BLaER1 (cell line): ENCODE measurements around the gene PPM1A.

Source experiments
- H3K27ac ChIP-seq: shearing (Covaris generic); formaldehyde crosslinking; 2 replicates; pipeline ENCODE4 v1.8.1; 2022
- H3K27me3 ChIP-seq: shearing (Covaris generic); formaldehyde crosslinking; 2 replicates; pipeline ENCODE4 v1.8.1; 2022
- H3K36me3 ChIP-seq: shearing (Covaris generic); formaldehyde crosslinking; 2 replicates; pipeline ENCODE4 v1.8.1; 2022
- H3K4me1 ChIP-seq: shearing (Covaris generic); formaldehyde crosslinking; 2 replicates; pipeline ENCODE4 v1.8.1; 2022
- H3K4me2 ChIP-seq: shearing (Covaris generic); formaldehyde crosslinking; 2 replicates; pipeline ENCODE4 v1.8.1; 2022
- H3K4me3 ChIP-seq: shearing (Covaris generic); formaldehyde crosslinking; 2 replicates; pipeline ENCODE4 v1.8.1; 2022
- H3K9ac ChIP-seq: shearing (Covaris generic); formaldehyde crosslinking; 2 replicates; pipeline ENCODE4 v1.8.1; 2022
- H3K9me3 ChIP-seq: shearing (Covaris generic); formaldehyde crosslinking; 2 replicates; pipeline ENCODE4 v1.8.1; 2022
- H4K20me1 ChIP-seq: shearing (Covaris generic); formaldehyde crosslinking; 2 replicates; pipeline ENCODE4 v1.8.1; 2022
- Cebpa-rat ChIP-seq: shearing (Covaris generic); IDR thresholded peaks from 2 replicates; pipeline ENCODE4 v1.8.1; 2022

Gene PPM1A

DNA sequence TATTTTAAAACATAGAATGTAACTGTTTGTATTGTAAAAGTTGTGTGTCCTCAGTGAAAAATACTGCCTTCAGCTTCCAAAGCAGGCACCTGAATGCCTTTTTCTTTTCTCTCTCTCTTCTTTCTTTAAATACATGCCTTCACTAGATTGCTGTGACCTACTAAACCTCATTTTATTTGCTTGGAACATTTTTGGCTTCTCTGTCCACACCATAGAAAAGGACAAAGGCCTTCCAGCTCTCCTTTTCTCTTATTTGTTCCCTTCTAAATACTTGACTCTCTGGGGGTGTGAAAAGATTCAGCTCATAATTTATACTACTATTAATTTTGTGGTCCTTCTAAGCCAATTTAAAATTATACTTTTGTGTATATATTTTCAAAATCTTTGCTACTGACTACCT is 38.4 kb downstream of the PPM1A start:
- H3K4me1 ChIP-seq: no peaks in the 10 kb centered on the region
- H3K27me3 ChIP-seq: no peaks in the 10 kb centered on the region
- H3K9me3 ChIP-seq: no peaks in the 10 kb centered on the region
- no peak overlapping the region for H3K9ac ChIP-seq
- H4K20me1 ChIP-seq: peaks cover 9% of the 10 kb centered on the region
- H3K4me2 ChIP-seq: no peak overlapping the region
- peaks cover 41% of the 10 kb centered on the region for H3K36me3 ChIP-seq
- TF ChIP-seq Cebpa-rat: no peak
- H3K4me3 ChIP-seq: no peak overlapping the region
- no peak overlapping the region for H3K27ac ChIP-seq

DNA sequence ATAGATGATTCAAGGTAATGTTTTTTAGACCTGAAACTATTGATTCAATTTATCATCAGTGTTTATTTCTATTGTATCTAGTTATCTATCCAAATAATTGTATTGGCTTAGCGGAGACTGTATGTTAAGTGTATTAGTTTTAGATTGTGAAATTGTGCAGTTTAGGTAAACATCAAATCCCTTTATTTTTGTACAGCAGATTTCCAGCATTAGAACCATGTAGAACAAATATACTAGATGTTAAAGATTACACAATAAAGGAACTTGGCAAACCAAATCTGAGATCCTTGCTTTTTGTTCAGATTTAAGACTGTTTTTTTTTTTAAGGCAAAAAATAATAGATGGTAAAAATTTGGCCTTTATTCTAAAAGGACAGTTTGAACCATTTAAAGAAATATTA is 39.3 kb downstream of the PPM1A start:
- peaks cover 41% of the 10 kb centered on the region for H3K36me3 ChIP-seq
- H3K4me1 ChIP-seq: no peaks in the 10 kb centered on the region
- no peak overlapping the region for H3K9ac ChIP-seq
- no peak for TF ChIP-seq Cebpa-rat
- 0 out of 2 replicates have a peak, but pooled peaks cover 4% of the 10 kb centered on the region for H4K20me1 ChIP-seq
- no peak overlapping the region for H3K27ac ChIP-seq
- no peaks in the 10 kb centered on the region for H3K27me3 ChIP-seq
- no peak overlapping the region for H3K4me3 ChIP-seq
- H3K4me2 ChIP-seq: no peak overlapping the region
- H3K9me3 ChIP-seq: no peaks in the 10 kb centered on the region

- H3K9me3 ChIP-seq: no peaks in the 10 kb centered on the region
Measured at GRCh38 chr14:60294411-60295069, 45.5 kb downstream of the PPM1A start.

DNA sequence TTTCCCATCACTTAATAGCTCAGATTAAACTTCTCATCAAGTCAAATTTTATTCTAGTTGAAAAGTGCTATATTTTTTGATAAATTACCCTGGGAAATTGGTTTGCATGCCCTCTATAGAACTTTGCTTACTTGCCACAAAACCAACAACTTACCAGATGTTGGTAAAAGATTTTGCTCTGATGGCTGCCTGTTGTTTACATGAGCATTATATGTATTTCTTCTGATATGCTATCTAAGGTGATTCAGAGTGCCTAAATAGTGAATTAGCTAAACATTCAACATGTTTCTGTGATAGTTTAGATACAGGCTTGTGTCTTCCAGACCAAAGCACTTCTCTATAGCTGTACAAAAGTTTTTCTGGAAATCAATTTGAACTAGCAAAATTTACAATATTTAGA is 51.0 kb downstream of the PPM1A start:
- Histone ChIP-seq H3K9ac (no peak overlapping the region), H3K27me3 (no peaks in the 10 kb centered on the region), H3K36me3 (no peaks in the 10 kb centered on the region), H3K4me1 (no peaks in the 10 kb centered on the region), H3K4me3 (no peak overlapping the region), H4K20me1 (no peaks in the 10 kb centered on the region), H3K4me2 (no peak overlapping the region), H3K9me3 (no peaks in the 10 kb centered on the region), H3K27ac (no peak overlapping the region)
- no peak for TF ChIP-seq Cebpa-rat

More at GRCh38 chr14:60294411-60295069, 45.5 kb downstream of the PPM1A start:
- Histone ChIP-seq H3K4me1 (no peaks in the 10 kb centered on the region), H3K36me3 (peaks cover 27% of the 10 kb centered on the region), H3K4me3 (no peak overlapping the region), H3K27ac (no peak overlapping the region), H3K9ac (no peak overlapping the region), H3K27me3 (no peaks in the 10 kb centered on the region), H4K20me1 (no peaks in the 10 kb centered on the region), H3K4me2 (no peak overlapping the region)
- TF ChIP-seq Cebpa-rat: no peak

DNA sequence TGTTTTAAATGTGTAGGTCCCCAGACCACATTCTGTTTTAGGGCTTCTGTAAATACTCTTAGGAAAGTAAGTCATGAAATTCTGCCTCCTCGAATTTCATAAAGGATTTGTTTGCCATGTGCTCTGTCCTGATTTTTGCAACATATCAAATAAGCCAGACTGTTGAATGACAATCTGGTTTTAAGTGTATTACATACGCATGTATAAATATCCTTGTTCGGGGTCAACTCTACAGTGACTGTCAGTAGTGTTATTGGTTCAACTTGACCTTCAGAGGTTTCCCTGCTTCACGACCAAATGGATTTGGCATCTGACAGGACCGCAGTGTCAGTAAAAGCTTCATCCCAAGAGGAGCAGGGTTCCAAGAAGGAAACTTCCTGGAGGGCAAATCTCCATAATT is 52.7 kb downstream of the PPM1A start:
- Histone ChIP-seq H3K9ac (no peak overlapping the region), H3K4me2 (no peak overlapping the region), H3K27me3 (no peaks in the 10 kb centered on the region), H3K9me3 (peaks cover 7% of the 10 kb centered on the region; the same call in 1 of the 2 replicates), H3K36me3 (no peaks in the 10 kb centered on the region), H3K27ac (no peak overlapping the region), H4K20me1 (no peaks in the 10 kb centered on the region), H3K4me1 (no peaks in the 10 kb centered on the region), H3K4me3 (no peak overlapping the region)
- no peak for TF ChIP-seq Cebpa-rat

- H3K27ac ChIP-seq: no peak overlapping the region
- H3K4me2 ChIP-seq: no peak overlapping the region
- TF ChIP-seq Cebpa-rat: no peak
- peaks cover 7% of the 10 kb centered on the region; the same call in 1 of the 2 replicates for H3K9me3 ChIP-seq
- H3K36me3 ChIP-seq: no peaks in the 10 kb centered on the region
- H3K27me3 ChIP-seq: no peaks in the 10 kb centered on the region
- no peaks in the 10 kb centered on the region for H3K4me1 ChIP-seq
- no peak overlapping the region for H3K4me3 ChIP-seq
- no peaks in the 10 kb centered on the region for H4K20me1 ChIP-seq
- no peak overlapping the region for H3K9ac ChIP-seq
Measured at GRCh38 chr14:60302663-60303062, 53.6 kb downstream of the PPM1A start.

- H4K20me1 ChIP-seq: no peaks in the 10 kb centered on the region
- H3K9me3 ChIP-seq: peaks cover 7% of the 10 kb centered on the region; the same call in 1 of the 2 replicates
- H3K4me3 ChIP-seq: no peak overlapping the region
- no peaks in the 10 kb centered on the region for H3K27me3 ChIP-seq
- no peak for TF ChIP-seq Cebpa-rat
- H3K27ac ChIP-seq: no peak overlapping the region
- no peaks in the 10 kb centered on the region for H3K4me1 ChIP-seq
- H3K36me3 ChIP-seq: no peaks in the 10 kb centered on the region
- no peak overlapping the region for H3K4me2 ChIP-seq
- H3K9ac ChIP-seq: no peak overlapping the region
Measured at GRCh38 chr14:60303745-60304144, 54.7 kb downstream of the PPM1A start.

DNA sequence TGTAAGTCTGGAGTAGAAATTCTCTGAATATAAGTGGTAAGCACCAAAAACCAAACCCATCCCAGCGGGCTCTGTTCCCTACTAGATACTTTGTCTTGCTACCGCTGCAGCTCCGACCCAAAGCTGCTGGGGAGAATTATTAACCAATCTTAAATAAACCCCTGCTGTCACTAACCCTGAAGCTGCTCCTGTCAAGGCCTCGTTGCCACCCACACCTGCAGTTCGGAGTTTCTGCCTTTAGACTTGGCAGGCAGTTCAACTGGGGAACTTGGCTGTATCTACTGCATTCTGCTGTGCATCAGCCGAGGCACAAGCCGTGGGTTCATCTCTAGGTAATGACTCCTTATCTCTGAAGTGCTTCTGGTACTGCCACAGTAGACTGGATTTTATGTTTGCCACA is 55.5 kb downstream of the PPM1A start:
- Histone ChIP-seq H3K9me3 (peaks cover 7% of the 10 kb centered on the region; the same call in 1 of the 2 replicates), H3K36me3 (no peaks in the 10 kb centered on the region), H3K27ac (no peak overlapping the region), H3K27me3 (no peaks in the 10 kb centered on the region), H4K20me1 (no peaks in the 10 kb centered on the region), H3K9ac (no peak overlapping the region), H3K4me2 (no peak overlapping the region), H3K4me1 (no peaks in the 10 kb centered on the region), H3K4me3 (no peak overlapping the region)
- TF ChIP-seq Cebpa-rat: no peak

GRCh38 chr14:60309867-60310552 is 61.0 kb downstream of the PPM1A start:
- Histone ChIP-seq H3K9ac (no peak overlapping the region), H4K20me1 (no peaks in the 10 kb centered on the region), H3K36me3 (no peaks in the 10 kb centered on the region), H3K27ac (no peak overlapping the region), H3K27me3 (no peaks in the 10 kb centered on the region), H3K9me3 (peaks cover 7% of the 10 kb centered on the region; the same call in 1 of the 2 replicates), H3K4me1 (no peaks in the 10 kb centered on the region), H3K4me2 (no peak overlapping the region), H3K4me3 (no peak overlapping the region)
- TF ChIP-seq Cebpa-rat: no peak

DNA sequence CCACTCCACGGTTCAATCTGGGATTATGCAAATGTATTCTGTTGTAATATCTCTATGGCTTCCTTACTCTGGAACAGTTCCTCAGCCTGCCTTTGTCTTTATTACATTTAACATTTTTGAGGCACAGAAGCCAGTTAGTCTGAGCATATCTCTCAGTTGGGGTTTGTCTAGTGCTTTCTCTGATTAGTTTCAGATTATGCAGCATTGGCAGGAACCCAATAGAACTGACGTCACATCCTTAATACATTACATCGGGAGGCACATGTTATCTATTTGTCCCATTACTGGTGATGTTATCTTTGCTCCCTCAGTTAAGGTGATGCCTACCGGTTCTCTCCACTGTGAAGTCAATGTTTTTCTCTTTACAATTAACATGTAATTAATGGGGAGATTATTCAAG is 62.4 kb downstream of the PPM1A start:
- H3K27ac ChIP-seq: no peak overlapping the region
- no peaks in the 10 kb centered on the region for H4K20me1 ChIP-seq
- no peak overlapping the region for H3K9ac ChIP-seq
- H3K36me3 ChIP-seq: no peaks in the 10 kb centered on the region
- no peak for TF ChIP-seq Cebpa-rat
- H3K9me3 ChIP-seq: peaks cover under 1% of the 10 kb centered on the region; the same call in 1 of the 2 replicates
- no peaks in the 10 kb centered on the region for H3K27me3 ChIP-seq
- no peak overlapping the region for H3K4me3 ChIP-seq
- H3K4me2 ChIP-seq: no peak overlapping the region
- no peaks in the 10 kb centered on the region for H3K4me1 ChIP-seq
